OCI-LY1 (cell line): ENCODE data around the gene RNH1.
"Not testable (repeated sequence)": the region's sequence is repeated elsewhere in the genome, so short reads cannot be mapped to it uniquely, and the experiment has no call there.

Experiments
- H2AFZ ChIP-seq: fragments of 200-600 bp; sonication (generic), shearing (Covaris generic); 2 replicates; pipeline ENCODE4 v1.6.0; 2014; ENCODE audit warnings: antibody characterized with exemption, mild to moderate bottlenecking, low read length
- H3F3A ChIP-seq: fragments of 200-600 bp; sonication (generic), shearing (Covaris generic); 2 replicates; pipeline ENCODE4 v1.6.0; 2014; ENCODE audit warnings: mild to moderate bottlenecking, antibody characterized with exemption, low read length, moderate library complexity; ENCODE audit not compliant: insufficient read depth
- H3K27ac ChIP-seq: fragments of 200-600 bp; sonication (generic); 2 replicates; pipeline ENCODE4 v1.5.1; 2014; ENCODE audit warnings: low read length, mixed run types, mild to moderate bottlenecking, low read depth; ENCODE audit not compliant: poor library complexity, severe bottlenecking
- H3K27me3 ChIP-seq: fragments of 200-600 bp; sonication (generic); 2 replicates; pipeline ENCODE4 v1.6.0; 2014; ENCODE audit warnings: antibody characterized with exemption, mild to moderate bottlenecking, low read length, moderate library complexity; ENCODE audit not compliant: insufficient read depth
- H3K36me3 ChIP-seq: fragments of 200-600 bp; sonication (generic); 2 replicates; pipeline ENCODE4 v1.6.1; 2014; ENCODE audit warnings: mild to moderate bottlenecking, antibody characterized with exemption, low read length, moderate library complexity, mixed read lengths; ENCODE audit not compliant: insufficient read depth
- H3K4me1 ChIP-seq: fragments of 200-600 bp; sonication (generic); 2 replicates; pipeline ENCODE4 v1.5.1; 2014; ENCODE audit warnings: mild to moderate bottlenecking, low read length, moderate library complexity; ENCODE audit not compliant: insufficient read depth, severe bottlenecking
- H3K4me2 ChIP-seq: fragments of 200-600 bp; sonication (generic), shearing (Covaris generic); 2 replicates; pipeline ENCODE4 v1.6.1; 2014; ENCODE audit warnings: low read length
- H3K4me3 ChIP-seq: fragments of 200-600 bp; sonication (generic); 2 replicates; pipeline ENCODE4 v1.5.1; 2014; ENCODE audit warnings: low read length, low read depth, mild to moderate bottlenecking, mixed read lengths; ENCODE audit not compliant: poor library complexity, severe bottlenecking
- H3K79me2 ChIP-seq: fragments of 200-600 bp; shearing (Covaris generic); 2 replicates; pipeline ENCODE4 v1.6.1; 2016; ENCODE audit warnings: mixed run types, low read length, mixed read lengths; ENCODE audit not compliant: insufficient read depth
- H3K9ac ChIP-seq: fragments of 200-600 bp; sonication (generic), shearing (Covaris generic); 2 replicates; pipeline ENCODE4 v1.6.1; 2014; ENCODE audit warnings: mild to moderate bottlenecking, low read length, mixed read lengths
- H3K9me2 ChIP-seq: fragments of 200-600 bp; sonication (generic), shearing (Covaris generic); 2 replicates; pipeline ENCODE4 v1.6.1; 2014; ENCODE audit warnings: low read depth, mild to moderate bottlenecking, low read length, mixed read lengths
- H3K9me3 ChIP-seq: fragments of 200-600 bp; shearing (Covaris generic); 2 replicates; pipeline ENCODE4 v1.6.1; 2014; ENCODE audit warnings: low read length, mixed read lengths
- H4K20me1 ChIP-seq: fragments of 200-600 bp; sonication (generic), shearing (Covaris generic); 2 replicates; pipeline ENCODE4 v1.6.0; 2016; ENCODE audit warnings: mild to moderate bottlenecking, low read length; ENCODE audit not compliant: insufficient read depth
- CTCF ChIP-seq: fragments of 200-600 bp; sonication (generic), shearing (Covaris generic); IDR thresholded peaks from 2 replicates; pipeline ENCODE4 v1.5.1; 2017; ENCODE audit warnings: mild to moderate bottlenecking, antibody characterized with exemption, low read length, moderate library complexity, mixed read lengths
- EZH2 ChIP-seq: fragments of 200-600 bp; sonication (generic), shearing (Covaris generic); IDR thresholded peaks from 2 replicates; pipeline ENCODE4 v1.8.0; 2017; ENCODE audit warnings: borderline replicate concordance, mixed run types, mild to moderate bottlenecking, antibody characterized with exemption, low read length, moderate library complexity, mixed read lengths

RNH1 gene

GRCh38 chr11:469684-470560 lies 37.1 kb downstream of the RNH1 start:
- H2AFZ ChIP-seq, result no peak overlapping the region
- TF ChIP-seq EZH2 (no peak), CTCF (no peak)
- H4K20me1 ChIP-seq, result no peaks in the 10 kb centered on the region
- H3K9me2 ChIP-seq, result no peaks in the 10 kb centered on the region
- H3K4me2 ChIP-seq, result no peak overlapping the region
- H3K4me3 ChIP-seq, result no peak overlapping the region
- peaks cover 3% of the 10 kb centered on the region for H3K36me3 ChIP-seq
- no peaks in the 10 kb centered on the region for H3K9me3 ChIP-seq
- H3F3A ChIP-seq, result no peaks in the 10 kb centered on the region
- H3K27me3 ChIP-seq, result no peaks in the 10 kb centered on the region
- no peak overlapping the region for H3K27ac ChIP-seq
- no peaks in the 10 kb centered on the region for H3K4me1 ChIP-seq
- H3K9ac ChIP-seq, result no peak overlapping the region
- no peaks in the 10 kb centered on the region for H3K79me2 ChIP-seq

- not testable (repeated sequence) for H3K4me3 ChIP-seq, H3K27ac ChIP-seq, H4K20me1 ChIP-seq, H3K9me2 ChIP-seq, H3K79me2 ChIP-seq, H3K9ac ChIP-seq, H3K36me3 ChIP-seq, H3K9me3 ChIP-seq, H3F3A ChIP-seq, H3K27me3 ChIP-seq, H3K4me2 ChIP-seq, H2AFZ ChIP-seq, H3K4me1 ChIP-seq
Measured at GRCh38 chr11:469026-469683, 37.9 kb downstream of the RNH1 start.

GRCh38 chr11:468493-468892 lies 38.5 kb downstream of the RNH1 start:
- Histone ChIP-seq H3F3A (no peaks in the 10 kb centered on the region), H3K27ac (no peak overlapping the region), H3K9me2 (no peaks in the 10 kb centered on the region), H3K4me2 (no peak overlapping the region), H3K79me2 (no peaks in the 10 kb centered on the region), H3K9me3 (no peaks in the 10 kb centered on the region), H2AFZ (no peak overlapping the region), H4K20me1 (no peaks in the 10 kb centered on the region), H3K27me3 (no peaks in the 10 kb centered on the region), H3K4me1 (no peaks in the 10 kb centered on the region), H3K4me3 (no peak overlapping the region), H3K36me3 (no peaks in the 10 kb centered on the region; the same call in 1 of the 2 replicates), H3K9ac (no peak overlapping the region)
- TF ChIP-seq EZH2 (no peak), CTCF (no peak)
